GM10248 (cell line): Measurements from ENCODE around the gene TAF3.
A peak's percentile ranks its signal among the peaks of the same experiment; 100 is the strongest.

Source experiments
- CTCF ChIA-PET: fragments of 300-600 bp; sonication (Branson Sonifier 250); formaldehyde crosslinking; extraction: SDS; loops from one replicate; lab custom pipeline; 2021; ENCODE audit warnings: antibody characterized with exemption; lab: Yijun Ruan, JAX
- POLR2A ChIA-PET: fragments of 350-650 bp; sonication (Branson Sonifier 250); formaldehyde crosslinking; extraction: SDS; loops from one replicate; lab custom pipeline; 2020; ENCODE audit warnings: antibody characterized with exemption; lab: Yijun Ruan, JAX
- DNase-seq: peaks from one replicate; pipeline ENCODE4 v3.0.0; 2012; ENCODE audit errors: extremely low spot score
- TF ChIP-seq, protein P1 (sequence below): IDR thresholded peaks from 2 replicates; pipeline ENCODE4 v1.5.1; 2012; ENCODE audit warnings: mild to moderate bottlenecking, low read depth; ENCODE audit errors: extremely low read depth, missing control alignments, control extremely low read depth

TAF3 gene

DNA sequence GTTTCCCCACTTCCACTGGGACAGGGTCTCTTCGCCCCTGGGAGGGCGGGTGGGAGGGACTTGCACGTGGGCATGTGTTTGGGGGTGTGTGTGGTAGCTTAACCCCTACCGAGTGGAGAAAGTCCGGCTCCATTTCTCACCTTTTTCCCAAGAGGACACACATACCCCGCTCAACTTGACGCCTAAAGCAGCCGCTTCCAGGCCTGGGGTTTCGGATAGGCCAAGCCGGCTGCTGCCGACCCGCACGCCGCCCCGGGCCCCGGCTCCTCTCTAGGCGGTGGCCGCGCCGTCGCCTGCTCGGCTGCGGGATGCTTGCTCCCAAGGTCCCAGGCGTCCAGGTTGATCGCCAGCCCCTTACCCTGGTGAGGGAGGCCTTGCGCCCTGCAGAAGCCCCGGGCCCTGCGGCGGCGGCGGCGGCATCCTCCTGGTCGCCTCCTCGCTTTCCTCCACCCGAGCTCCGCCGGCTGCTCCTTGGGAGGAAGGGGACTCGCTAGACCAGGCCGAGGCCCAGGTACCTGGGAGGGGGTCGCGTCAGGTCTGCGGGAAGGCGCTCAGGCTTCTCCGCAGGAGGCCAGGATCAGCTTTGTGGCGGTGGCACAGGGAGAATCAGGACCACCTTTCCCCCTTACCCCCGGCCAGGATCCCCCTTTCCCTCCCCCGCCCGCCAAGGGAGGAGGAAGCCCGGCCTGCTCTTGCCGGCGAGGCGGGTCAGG lies 233.0 kb downstream of the TAF3 start:
- ChIA-PET CTCF (no interaction called here), POLR2A (no interaction called here)
- DNase-seq, result no peak
- TF ChIP-seq, protein P1, sequence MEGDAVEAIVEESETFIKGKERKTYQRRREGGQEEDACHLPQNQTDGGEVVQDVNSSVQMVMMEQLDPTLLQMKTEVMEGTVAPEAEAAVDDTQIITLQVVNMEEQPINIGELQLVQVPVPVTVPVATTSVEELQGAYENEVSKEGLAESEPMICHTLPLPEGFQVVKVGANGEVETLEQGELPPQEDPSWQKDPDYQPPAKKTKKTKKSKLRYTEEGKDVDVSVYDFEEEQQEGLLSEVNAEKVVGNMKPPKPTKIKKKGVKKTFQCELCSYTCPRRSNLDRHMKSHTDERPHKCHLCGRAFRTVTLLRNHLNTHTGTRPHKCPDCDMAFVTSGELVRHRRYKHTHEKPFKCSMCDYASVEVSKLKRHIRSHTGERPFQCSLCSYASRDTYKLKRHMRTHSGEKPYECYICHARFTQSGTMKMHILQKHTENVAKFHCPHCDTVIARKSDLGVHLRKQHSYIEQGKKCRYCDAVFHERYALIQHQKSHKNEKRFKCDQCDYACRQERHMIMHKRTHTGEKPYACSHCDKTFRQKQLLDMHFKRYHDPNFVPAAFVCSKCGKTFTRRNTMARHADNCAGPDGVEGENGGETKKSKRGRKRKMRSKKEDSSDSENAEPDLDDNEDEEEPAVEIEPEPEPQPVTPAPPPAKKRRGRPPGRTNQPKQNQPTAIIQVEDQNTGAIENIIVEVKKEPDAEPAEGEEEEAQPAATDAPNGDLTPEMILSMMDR, result no peak

DNA sequence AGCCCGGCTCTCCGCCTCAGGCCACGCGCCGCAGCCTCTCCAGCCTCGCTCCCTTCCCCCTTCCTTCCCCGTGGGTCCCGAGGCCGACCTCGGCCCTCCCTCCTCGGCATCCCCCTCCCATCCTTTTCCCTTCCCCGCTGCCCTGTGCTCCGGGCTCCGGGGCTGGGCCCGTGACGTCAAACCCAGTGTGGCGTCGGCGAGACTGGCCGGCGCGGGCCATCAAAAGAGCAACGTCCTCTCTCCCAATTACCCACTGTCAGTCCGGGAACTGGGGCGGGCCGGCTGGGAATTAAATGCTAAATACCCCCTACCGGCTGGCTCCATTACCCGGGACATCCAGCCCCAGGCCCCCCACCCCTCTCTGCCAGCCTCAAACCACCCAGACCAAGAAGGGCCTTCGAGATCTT lies 233.5 kb downstream of the TAF3 start:
- DNase-seq, result no peak
- TF ChIP-seq, protein P1, result no peak
- ChIA-PET CTCF (interaction anchor here (1.0 to 1.6 kb wide), 4 partner anchors 9 to 1157 kb away, joined by 3 to 7 read pairs (median 4); no protein-coding TSS in a partner anchor), POLR2A (no interaction called here)

DNA sequence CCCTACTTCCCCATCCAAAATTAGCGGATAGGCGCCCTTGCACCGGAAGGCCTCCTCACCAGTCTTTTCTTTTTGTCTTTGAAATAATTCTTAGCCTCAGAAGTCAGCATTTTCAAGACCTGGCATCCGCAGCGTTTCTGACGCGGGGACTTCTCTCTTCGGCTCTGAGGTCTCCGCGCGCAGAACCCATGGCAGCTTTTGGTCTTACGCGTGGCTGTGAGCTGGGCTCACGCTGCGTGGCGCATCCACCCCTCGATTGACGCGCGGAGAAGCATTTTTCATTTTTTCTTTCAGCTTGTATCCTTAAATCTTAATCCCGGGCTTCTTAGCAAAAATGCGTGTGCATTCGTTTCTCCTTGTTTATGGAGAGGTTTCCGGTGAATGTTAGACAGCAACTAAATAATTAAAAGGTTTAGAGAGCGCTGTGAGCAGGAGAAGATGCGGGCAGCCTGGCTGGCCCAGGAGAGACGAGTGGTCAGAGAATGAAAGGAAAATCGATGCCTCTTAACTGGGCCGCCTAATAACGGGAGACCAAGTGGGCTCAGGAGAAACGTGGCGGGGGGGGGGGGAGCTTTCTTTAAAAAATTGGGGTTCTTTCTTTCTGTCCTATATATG lies 234.1 kb downstream of the TAF3 start:
- ChIA-PET POLR2A (interaction anchor here (0.6 kb wide), 1 partner anchor 70 kb away, joined by 3 read pairs; no protein-coding TSS in a partner anchor), CTCF (interaction anchor here (0.7 to 1.6 kb wide), 6 partner anchors 9 to 1157 kb away, joined by 3 to 7 read pairs (median 3); no protein-coding TSS in a partner anchor)
- TF ChIP-seq, protein P1, result no peak
- DNase-seq, result no peak

DNA sequence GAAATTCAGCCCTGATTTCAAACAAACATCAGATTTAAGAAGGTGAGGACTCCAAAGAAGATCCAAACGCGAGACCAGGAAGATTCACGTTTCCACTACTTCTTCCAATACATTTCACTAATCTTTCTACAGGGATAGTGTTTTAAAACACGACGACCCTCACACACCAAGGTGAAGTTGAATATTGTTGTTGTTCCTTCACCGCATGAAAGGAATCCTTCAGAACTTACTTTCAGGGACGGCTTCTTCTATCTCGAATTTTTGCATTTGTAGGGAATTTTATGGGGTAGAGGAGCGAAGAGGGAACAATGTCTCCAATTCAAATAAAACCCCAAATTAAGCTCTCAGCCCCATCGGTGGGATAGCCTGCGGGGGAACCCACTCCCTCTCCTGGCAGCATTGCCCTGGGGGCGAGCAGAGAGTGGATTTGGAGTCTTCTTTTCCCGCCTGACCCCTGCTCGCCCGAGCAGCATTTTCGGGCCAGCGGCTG lies 234.7 kb downstream of the TAF3 start:
- DNase-seq, result no peak
- ChIA-PET CTCF (interaction anchor here (0.7 to 1.6 kb wide), 6 partner anchors 8 to 1156 kb away, joined by 3 to 7 read pairs (median 3); no protein-coding TSS in a partner anchor), POLR2A (interaction anchor here (0.6 kb wide), 1 partner anchor 71 kb away, joined by 3 read pairs; no protein-coding TSS in a partner anchor)
- TF ChIP-seq, protein P1, result no peak

DNA sequence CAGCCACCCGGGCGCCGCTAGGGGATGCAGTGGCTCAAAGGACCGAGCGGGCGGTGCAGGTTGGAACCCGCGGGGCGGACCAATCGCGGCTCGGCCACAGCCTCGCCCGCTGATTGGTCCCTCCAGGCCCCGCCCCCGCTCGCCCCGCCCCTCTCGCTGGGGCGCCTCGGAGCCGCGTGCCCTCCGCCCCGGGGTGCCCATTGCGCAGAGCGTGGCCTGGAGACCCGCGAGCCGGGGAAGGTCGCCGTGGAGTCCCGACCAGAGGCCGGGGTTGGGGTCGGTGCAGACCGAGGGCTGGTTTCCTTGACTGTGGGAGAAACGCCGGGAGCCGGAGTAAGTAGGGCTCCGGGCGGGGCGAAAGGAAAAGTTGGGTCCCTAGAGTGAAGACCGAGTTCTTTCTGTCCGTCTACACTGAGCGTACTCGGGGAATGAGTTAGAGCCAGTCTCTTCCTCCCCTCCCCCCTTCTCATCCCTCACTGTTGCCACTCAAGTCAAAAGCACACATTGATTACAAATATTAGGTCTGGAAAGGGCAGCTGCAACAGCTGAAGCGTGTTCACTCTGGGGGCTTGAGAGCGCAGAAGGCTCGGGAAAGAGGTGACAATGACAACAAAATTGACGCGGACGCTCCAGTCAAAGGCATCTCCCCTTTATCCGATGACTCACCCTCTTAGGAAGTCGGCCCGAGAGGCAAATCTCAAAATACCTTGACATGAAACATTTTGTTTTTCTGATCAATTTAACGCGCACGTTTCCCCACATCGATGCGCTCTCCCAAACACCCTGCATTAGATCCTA lies 235.3 kb downstream of the TAF3 start:
- POLR2A ChIA-PET, result interaction anchor here (0.6 kb wide), 2 partner anchors 47 to 204 kb away, joined by 4 to 6 read pairs; no protein-coding TSS in a partner anchor
- TF ChIP-seq, protein P1, result peak; percentile 98
- CTCF ChIA-PET, result interaction anchor here (1.3 to 1.6 kb wide), 2 partner anchors 12 to 1155 kb away, joined by 3 to 7 read pairs; no protein-coding TSS in a partner anchor
- DNase-seq, result peak; percentile 96

DNA sequence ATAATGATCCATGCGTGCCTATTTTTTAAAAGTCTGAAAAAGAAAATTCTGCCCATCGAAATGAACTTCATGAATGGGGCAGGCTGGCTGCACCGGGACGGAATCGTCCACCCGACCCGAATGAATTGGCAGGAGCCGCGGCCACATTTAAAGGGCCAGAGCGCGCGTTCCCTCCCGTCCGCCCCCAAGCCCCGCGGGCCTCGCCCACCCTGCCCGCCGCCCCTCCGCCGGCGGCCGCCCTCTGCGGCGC lies 235.9 kb downstream of the TAF3 start:
- TF ChIP-seq, protein P1, result no peak
- CTCF ChIA-PET, result no interaction called here
- POLR2A ChIA-PET, result interaction anchor here (0.6 kb wide), 2 partner anchors 47 to 205 kb away, joined by 4 to 6 read pairs; no protein-coding TSS in a partner anchor
- no peak for DNase-seq
